HG03439 (cell line): ENCODE results near the gene TESMIN.

Experiments
- ATAC-seq: cut with Tn5 transposase; IDR thresholded peaks from one replicate; pipeline ENCODE4 v1.9.1; 2021; ENCODE audit warnings: mild to moderate bottlenecking, moderate library complexity; ENCODE audit not compliant: unreplicated experiment

TESMIN gene

GRCh38 chr11:68714060-68714856, 37.1 kb downstream of the TESMIN start:
- ATAC-seq, result no peak

DNA sequence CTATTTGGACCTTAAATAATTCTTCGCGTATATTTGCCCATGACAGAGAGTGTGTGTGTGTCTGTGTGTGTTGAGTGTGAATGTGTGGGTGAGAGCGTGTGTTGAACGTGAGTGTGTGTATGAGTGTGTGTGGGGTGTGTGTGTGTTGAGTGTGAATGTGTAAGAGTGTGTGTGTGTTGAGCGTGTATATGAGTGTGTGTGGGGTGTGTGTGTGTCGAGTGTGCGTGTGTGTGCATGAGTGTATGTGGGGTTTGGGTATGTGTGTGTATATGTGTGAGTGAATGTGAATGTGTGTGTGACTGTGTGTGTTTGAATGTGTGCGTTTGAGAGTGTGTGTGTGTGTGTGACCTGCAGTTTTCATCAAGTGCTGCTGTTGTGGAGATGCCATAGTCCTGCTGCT, 40.2 kb downstream of the TESMIN start:
- ATAC-seq, result no peak

DNA sequence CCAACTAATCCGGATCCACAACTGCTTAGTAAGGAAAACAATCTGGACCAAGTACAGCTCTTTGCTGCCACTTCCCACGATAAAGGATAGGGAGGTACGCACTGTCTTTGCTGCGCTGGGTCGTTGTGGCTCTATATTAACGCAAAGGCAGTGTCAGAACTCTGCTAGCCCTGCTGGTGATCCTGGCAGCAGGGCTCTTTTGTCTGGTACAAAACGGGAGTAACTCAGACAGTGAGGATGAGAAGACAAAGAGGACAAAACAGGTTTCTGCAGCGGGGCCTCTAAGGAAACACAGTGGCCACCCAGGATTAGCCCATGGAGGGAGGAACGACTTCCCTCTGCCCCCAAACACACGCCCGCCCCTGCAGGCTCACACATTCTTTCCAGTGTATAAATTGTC, 40.9 kb downstream of the TESMIN start:
- ATAC-seq, result no peak

- no peak for ATAC-seq
Measured at GRCh38 chr11:68709062-68709461, 42.3 kb downstream of the TESMIN start.

GRCh38 chr11:68707527-68707926, 43.8 kb downstream of the TESMIN start:
- ATAC-seq, result no peak

DNA sequence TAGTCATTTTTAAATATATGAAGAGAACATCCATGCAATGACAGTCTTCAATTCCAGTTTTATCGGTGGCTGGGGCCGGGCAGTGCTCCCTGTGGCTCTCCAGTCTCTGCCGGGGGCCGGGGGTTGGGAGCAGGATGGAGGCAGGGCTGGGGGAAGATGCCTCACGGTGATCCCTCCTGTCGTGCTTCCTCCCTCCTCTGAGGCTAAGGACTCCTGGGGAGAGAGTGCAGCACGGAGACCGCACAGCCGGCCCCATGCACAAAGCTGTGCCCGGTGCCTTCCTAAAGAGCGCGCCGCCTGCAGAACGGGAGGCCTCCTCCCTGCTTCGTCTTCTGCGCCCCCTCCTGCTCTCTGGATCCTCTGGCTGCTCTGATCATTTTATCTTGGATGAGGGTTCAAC, 46.4 kb downstream of the TESMIN start:
- no peak for ATAC-seq

DNA sequence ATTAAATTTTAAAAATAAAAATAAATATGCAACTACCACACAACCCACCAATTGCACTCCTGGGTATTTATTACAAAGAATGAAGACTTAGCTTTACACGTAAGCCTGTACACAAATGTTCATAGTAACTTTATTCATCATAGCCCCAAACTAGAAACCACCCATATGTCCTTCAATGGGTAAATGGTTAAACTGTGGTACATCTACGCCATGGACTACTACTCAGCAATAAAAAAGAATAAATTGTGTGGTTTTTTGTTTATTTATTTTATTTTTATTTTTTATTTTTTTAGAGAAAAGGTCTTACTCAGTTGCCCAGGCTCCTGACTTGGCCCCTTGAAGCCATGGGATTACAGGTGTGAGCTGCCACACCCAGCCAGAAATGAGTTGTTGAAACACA, 52.3 kb downstream of the TESMIN start:
- no peak for ATAC-seq

GRCh38 chr11:68695531-68695930, 55.8 kb downstream of the TESMIN start:
- ATAC-seq, result no peak

GRCh38 chr11:68694431-68695297, 56.7 kb downstream of the TESMIN start:
- no peak for ATAC-seq

DNA sequence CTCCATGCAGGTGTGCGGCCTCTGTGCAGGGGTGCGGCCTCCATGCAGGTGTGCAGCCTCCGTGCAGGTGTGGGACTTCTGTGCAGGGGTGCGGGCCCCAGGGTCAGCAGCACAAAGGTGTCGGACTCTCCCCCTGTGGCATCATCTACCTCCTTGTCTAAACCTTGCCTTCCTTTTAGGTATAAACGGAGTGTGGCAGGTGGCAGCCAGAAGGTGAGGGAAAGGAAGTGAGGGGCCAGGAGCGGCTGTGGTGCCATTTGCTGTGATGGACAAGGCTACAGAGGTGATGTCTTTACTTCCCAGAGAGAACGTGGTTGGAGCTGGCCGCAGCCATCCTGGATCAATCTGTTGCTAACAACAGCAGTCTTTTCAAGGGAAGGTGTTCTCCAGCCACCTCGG, 57.8 kb downstream of the TESMIN start:
- no peak for ATAC-seq

- ATAC-seq, result no peak
Measured at GRCh38 chr11:68692871-68693483, 58.3 kb downstream of the TESMIN start.

GRCh38 chr11:68692115-68692514, 59.2 kb downstream of the TESMIN start:
- ATAC-seq, result no peak

DNA sequence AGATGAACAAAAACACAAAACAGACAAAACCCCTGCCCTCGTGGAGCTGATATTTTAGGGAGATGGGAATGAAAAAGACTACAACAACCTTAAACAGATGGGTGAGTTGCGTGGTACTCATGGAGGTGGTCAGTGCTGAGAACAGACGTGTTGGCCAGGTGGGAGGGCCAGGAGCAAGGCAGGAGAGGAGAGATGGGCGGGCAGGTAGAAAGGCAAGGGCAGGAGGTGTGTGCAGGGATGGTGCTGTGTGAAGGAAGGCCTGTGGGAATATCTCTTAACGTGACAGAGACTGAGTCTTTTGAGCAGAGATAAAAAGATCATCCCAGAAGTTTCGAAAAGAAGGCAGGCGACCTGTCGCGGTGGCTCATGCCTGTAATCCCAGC, 59.9 kb downstream of the TESMIN start:
- ATAC-seq, result no peak

- ATAC-seq, result no peak
Measured at GRCh38 chr11:68690671-68691401, 60.5 kb downstream of the TESMIN start.

DNA sequence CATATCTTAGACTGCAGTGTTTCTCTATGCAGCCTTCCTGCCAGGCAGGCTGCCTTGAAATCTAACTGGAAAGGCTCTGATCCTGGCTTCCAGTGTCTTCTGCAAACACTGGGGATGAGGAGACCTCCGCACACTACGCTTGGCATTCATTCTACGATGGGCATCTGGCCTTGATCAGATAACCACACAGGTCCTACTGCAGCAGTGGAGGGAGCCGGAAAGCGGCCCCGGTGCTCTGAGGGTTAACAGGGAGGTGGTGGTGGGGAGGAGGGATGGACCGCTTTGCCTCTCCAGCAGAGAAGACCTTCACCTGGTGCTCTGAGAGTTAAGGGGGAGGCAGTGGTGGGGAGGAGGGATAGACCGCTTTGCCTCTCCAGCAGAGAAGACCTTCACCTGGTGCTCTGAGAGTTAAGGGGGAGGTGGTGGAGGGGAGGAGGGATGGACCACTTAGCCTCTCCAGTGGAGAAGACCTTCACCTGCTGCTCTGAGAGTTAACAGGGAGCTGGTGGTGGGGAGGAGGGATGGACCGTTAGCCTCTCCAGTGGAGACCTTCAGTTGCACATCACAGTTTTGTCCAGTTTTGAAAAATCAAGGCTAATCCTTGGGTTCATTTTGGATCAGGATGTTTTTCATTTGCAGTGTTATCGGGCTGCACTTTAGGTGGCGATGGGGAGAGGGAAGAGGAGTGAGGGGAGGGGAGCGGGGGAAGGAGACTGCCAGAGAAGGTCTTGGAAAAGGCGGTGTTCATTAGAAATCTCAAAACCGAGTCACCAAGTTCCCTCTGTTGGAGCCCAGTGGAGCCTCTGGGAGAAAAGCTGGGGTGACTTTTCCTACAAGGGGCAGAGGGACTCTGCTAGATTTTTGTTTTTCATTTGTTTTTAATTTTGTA, 61.3 kb downstream of the TESMIN start:
- no peak for ATAC-seq

DNA sequence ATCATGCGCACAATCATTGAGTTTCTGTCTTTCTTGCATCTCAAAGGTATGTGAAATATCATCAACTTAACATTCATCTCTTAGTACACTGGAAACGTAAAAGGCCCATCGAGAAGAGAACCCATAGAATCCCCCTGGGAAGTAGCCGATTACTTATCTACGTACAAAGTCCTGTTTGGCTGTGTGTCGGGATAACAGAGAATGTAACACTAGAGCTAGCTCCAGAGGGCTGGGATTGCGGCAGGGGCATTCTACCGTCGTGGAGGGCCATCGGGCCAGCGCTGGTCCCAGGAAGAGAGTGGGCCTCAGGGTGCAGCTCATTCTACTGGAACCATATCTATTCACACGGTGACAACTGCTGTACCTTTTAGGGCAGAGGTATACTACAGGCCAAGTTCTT, 62.4 kb downstream of the TESMIN start:
- ATAC-seq, result no peak

DNA sequence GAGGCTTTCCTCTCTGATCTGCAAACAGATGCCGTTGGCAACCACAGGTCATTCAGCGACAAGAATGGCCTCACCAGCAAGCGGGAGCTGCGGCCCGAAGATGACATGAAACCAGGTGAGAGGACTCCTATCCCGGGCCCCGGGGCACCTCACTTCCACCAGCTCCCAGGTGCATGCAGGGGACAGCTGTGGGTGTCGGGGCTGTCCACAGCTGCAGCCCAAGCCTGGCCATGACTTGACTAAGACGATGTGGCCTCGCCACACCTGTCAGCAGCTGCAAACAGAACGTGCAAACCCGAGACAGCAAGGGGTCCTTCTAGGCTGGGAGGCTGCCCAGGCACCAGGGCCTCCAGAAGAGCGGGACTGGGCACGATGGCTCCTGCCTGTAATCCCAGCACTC, 63.3 kb downstream of the TESMIN start:
- ATAC-seq, result no peak

- ATAC-seq, result no peak
Measured at GRCh38 chr11:68687311-68687710, 64.0 kb downstream of the TESMIN start.

DNA sequence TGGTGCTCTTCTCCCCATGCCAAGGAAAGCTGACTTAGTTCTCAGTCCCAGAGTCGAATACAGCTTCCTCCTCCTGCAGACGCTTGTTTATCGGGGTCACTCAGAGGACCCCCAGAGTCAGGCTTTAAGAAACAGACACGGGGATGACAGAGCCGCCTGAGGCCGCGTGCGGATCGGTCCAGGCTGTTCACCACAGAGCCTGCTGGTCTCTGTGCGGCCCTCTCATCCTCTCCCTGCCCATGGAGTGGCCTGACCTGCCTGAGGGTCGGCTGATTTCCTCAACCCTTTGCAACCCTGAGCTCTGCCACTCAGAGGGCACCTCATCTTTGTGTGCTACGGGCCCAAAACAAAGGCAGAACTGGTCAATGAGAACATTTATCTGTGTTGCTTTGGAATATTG, 64.8 kb downstream of the TESMIN start:
- ATAC-seq, result no peak
